Breast epithelium (tissue), 3 donors: ENCODE data around the gene ZNF454.

Experiments used
- CTCF ChIP-seq, 3 donors: fragments of 450-650 bp; IDR thresholded peaks; one replicate each; pipeline ENCODE4 v1.5.1; 2016 to 2017; ENCODE audit warnings: antibody characterized with exemption in 3 of 3, mild to moderate bottlenecking in 3 of 3, moderate library complexity in 3 of 3
- POLR2A ChIP-seq: fragments of 450-650 bp; IDR thresholded peaks from one replicate; pipeline ENCODE4 v1.6.1; 2016; ENCODE audit warnings: antibody characterized with exemption, mild to moderate bottlenecking, moderate library complexity
- POLR2AphosphoS5 ChIP-seq, 3 donors: sonication (generic); formaldehyde crosslinking; IDR thresholded peaks; one replicate each; pipeline ENCODE4 v1.6.1; 2017; ENCODE audit warnings: antibody characterized with exemption in 3 of 3

- TF ChIP-seq CTCF (IDR thresholded peaks at IDR 0.05) (no peak), POLR2AphosphoS5 (IDR thresholded peaks at IDR 0.05) (no peak), POLR2A (no peak)
Measured at GRCh38 chr5:178993236-178993765, 52.3 kb downstream of the ZNF454 start.
